ENCODE results near the gene NID1.
"Not testable (repeated sequence)": the region's sequence is repeated elsewhere in the genome, so short reads cannot be mapped to it uniquely, and the experiment has no call there.

DNA sequence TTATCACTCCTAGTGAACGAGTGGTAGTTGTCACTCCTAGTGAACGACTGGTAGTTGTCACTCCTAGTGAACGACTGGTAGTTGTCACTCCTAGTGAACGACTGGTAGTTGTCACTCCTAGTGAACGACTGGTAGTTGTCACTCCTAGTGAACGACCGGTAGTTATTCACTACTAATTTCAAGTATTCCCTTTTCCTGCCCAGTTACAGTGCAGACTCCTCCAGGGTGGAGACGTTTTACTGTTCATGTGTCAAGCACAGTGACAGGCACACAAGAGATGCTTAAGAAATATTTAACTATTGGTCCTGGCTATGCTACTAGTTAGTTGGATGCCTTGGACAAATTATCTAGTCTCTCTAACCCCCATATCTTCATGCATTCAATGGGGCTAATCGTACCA is 61.8 kb downstream of the NID1 start:
- TF ChIP-seq EZH2phosphoT487 (IDR thresholded peaks at IDR 0.05; ENCODE audit: insufficient read depth, low read depth); EZH2 (IDR thresholded peaks at IDR 0.05; ENCODE audit: insufficient read depth, poor library complexity, severe bottlenecking): not testable (repeated sequence)
